GM23248 (cell line): Measurements from ENCODE around the gene NUDCD2.

ENCODE experiments used
- EZH2 ChIP-seq: fragments of 200-600 bp; sonication (generic); IDR thresholded peaks from 2 replicates; pipeline ENCODE4 v1.6.1; 2018; ENCODE audit warnings: antibody characterized with exemption, mild to moderate bottlenecking; ENCODE audit not compliant: insufficient read depth, poor library complexity, severe bottlenecking
- EZH2phosphoT487 ChIP-seq: fragments of 200-600 bp; sonication (generic); IDR thresholded peaks from 2 replicates; pipeline ENCODE4 v1.6.1; 2018; ENCODE audit warnings: antibody characterized with exemption, moderate library complexity, mild to moderate bottlenecking, low read depth; ENCODE audit not compliant: insufficient read depth

- TF ChIP-seq EZH2phosphoT487 (no peak), EZH2 (no peak)
These were observed 48.9 kb upstream of the NUDCD2 start for GRCh38 chr5:163508753-163509152.
